ENCODE measurements around the gene XRCC3.
A peak's percentile ranks its signal among the peaks of the same experiment; 100 is the strongest.

Gene XRCC3

DNA sequence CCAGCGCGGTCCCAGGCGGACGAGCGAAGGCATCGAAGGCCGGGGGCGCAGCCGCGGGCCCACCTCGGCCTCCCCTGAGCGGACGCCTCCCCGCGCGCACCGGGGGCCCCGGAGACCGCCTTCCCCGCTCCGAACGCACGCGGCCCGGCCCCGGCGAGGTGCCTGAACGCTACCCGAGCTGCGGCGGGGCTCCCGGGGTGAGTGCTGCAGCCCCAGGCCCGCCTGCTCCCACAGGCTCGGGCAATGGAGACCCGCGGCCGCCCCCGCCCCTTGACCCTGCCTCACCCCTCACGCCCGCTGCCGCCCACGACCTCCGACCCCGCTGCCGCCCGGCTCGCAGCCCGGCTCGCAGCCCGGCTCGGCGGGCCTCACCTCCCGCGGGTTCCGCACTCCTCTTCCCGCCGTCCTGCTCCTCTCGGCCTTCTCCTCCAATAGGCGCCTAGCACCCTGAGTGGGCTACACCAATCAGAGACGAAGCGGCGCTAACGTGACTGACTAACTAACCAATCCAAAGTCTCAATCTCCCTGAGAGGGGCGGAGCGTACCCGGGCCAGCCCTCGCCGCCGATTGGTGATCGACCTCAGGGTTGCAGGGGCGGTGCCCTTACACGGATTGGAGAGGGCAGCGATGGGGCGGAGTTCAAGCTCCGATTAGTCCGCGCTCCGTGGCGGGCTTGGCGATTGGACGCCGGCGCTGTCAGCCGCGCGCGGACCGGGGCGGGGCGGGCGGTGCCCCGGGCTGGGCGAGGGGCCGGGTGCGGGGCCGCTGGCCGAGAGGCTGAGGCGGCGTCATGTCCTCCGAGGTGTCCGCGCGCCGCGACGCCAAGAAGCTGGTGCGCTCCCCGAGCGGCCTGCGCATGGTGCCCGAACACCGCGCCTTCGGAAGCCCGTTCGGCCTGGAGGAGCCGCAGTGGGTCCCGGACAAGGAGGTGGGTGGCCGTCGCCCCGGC, at the start of gene XRCC3, which contains the start of gene ZFYVE21:
TSS of gene XRCC3 (minus strand) at position 400 of the 949 bp plus-strand sequence. CDS start 4,364 bp downstream, outside the sequence.
TSS of gene ZFYVE21 (plus strand) at position 759 of the 949 bp plus-strand sequence. CDS start at position 791, 32 bp downstream.
- Mint-ChIP-seq H3K27me3 (ENCODE audit: low read depth, poor library complexity) (no peaks in the 10 kb centered on the region), H3K4me1 (peaks cover 69% of the 10 kb centered on the region), H3K27ac (peak within 1 kb of the TSS; percentile 89), H3K4me3 (peak within 1 kb of the TSS; percentile 87), H3K36me3 (ENCODE audit: low read depth) (peaks cover 18% of the 10 kb centered on the region), H3K9me3 (no peaks in the 10 kb centered on the region)
- TF ChIP-seq, protein P1, sequence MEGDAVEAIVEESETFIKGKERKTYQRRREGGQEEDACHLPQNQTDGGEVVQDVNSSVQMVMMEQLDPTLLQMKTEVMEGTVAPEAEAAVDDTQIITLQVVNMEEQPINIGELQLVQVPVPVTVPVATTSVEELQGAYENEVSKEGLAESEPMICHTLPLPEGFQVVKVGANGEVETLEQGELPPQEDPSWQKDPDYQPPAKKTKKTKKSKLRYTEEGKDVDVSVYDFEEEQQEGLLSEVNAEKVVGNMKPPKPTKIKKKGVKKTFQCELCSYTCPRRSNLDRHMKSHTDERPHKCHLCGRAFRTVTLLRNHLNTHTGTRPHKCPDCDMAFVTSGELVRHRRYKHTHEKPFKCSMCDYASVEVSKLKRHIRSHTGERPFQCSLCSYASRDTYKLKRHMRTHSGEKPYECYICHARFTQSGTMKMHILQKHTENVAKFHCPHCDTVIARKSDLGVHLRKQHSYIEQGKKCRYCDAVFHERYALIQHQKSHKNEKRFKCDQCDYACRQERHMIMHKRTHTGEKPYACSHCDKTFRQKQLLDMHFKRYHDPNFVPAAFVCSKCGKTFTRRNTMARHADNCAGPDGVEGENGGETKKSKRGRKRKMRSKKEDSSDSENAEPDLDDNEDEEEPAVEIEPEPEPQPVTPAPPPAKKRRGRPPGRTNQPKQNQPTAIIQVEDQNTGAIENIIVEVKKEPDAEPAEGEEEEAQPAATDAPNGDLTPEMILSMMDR (IDR thresholded peaks at IDR 0.05), result no peak
- peak; percentile 99 for DNase-seq

DNA sequence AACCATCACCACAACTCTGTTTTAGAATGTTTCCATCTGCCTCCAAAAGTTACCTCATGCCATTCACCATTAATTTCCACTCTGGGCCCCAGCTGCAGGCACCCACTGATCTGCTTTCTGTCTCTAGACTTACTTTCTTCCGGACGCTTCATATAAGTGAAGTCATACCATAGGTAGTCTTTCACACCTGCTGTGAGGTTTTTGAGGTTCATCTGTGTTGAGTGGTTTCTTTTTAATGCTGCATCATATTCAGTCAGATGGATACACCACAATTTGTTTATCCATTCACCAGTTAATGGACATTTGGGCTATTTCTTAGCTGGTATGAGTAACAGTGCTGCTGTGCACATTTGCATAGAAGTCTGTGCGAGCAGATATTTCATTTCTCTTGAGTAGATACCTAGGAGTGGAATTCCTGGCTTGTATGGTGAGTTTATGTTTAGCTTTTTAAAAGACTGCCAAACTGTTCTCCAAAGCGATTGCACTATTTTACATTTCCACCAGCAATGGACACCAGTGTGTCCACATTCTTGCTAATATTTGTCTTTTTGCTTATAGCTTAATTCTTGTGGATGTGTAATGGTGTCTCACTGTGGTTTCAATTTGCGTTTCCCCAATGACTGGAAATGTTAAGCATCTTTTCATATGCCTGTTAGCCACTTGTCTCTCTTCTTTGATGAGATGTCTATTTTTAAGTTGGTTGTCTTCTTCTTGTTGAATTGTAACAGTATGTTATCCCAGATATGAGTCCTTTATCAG, 48.7 kb upstream of the XRCC3 start:
- TF ChIP-seq, protein P1 (IDR thresholded peaks at IDR 0.05), result no peak
- Mint-ChIP-seq H3K36me3 (ENCODE audit: low read depth) (peaks cover 6% of the 10 kb centered on the region), H3K4me3 (no peak overlapping the region), H3K27ac (no peak overlapping the region), H3K9me3 (peaks cover 5% of the 10 kb centered on the region), H3K4me1 (peaks cover 19% of the 10 kb centered on the region), H3K27me3 (ENCODE audit: low read depth, poor library complexity) (peaks cover 4% of the 10 kb centered on the region)
- no peak for DNase-seq

DNA sequence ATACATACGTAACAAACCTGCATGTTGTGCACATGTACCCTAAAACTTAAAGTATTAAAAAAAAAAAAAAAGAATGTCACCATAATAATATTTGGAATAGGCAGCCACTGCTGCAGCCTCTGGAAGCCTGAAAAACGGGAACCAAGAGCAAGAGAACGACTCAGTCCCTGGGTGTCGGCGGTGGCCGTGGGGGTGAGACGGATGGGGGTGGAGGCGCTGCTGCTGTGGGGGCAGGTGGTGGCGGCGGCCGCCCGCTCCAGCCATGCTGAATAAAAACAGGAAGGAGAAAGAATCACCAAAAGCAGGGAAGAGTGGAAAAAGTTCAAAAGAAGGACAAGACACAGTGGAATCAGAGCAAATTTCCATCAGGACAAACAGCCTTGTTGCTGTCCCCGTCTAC, 47.3 kb upstream of the XRCC3 start:
- no peak overlapping the region for H3K4me3 Mint-ChIP-seq
- H3K27me3 Mint-ChIP-seq (ENCODE audit: low read depth, poor library complexity), result peaks cover 4% of the 10 kb centered on the region
- no peak for DNase-seq
- peaks cover 6% of the 10 kb centered on the region for H3K36me3 Mint-ChIP-seq (ENCODE audit: low read depth)
- no peak overlapping the region for H3K27ac Mint-ChIP-seq
- TF ChIP-seq, protein P1 (IDR thresholded peaks at IDR 0.05), result no peak
- peaks cover 5% of the 10 kb centered on the region for H3K9me3 Mint-ChIP-seq
- peaks cover 19% of the 10 kb centered on the region for H3K4me1 Mint-ChIP-seq

DNA sequence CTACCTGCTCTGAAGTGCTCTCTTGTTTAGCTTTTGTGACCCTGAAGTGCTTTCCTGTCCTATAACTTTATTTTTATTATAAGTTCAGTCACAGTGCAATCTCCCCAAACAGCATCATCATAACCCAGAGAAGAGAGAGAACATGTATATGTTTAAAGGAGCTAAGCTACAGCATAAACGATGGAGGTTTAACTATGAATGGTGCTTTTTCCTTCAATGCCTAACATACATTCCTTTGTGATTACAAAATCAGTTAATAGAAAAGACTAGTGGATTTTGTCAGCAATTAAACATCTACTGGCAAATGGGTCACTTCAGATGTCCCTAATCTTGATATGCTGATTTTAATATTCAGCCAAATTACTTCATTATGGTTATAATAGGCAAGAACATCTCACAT, 46.8 kb upstream of the XRCC3 start:
- Mint-ChIP-seq H3K27me3 (ENCODE audit: low read depth, poor library complexity) (peaks cover 4% of the 10 kb centered on the region), H3K27ac (no peak overlapping the region), H3K9me3 (peaks cover 5% of the 10 kb centered on the region), H3K4me3 (no peak overlapping the region), H3K4me1 (peaks cover 19% of the 10 kb centered on the region), H3K36me3 (ENCODE audit: low read depth) (peaks cover 6% of the 10 kb centered on the region)
- DNase-seq, result no peak
- TF ChIP-seq, protein P1 (IDR thresholded peaks at IDR 0.05), result no peak

DNA sequence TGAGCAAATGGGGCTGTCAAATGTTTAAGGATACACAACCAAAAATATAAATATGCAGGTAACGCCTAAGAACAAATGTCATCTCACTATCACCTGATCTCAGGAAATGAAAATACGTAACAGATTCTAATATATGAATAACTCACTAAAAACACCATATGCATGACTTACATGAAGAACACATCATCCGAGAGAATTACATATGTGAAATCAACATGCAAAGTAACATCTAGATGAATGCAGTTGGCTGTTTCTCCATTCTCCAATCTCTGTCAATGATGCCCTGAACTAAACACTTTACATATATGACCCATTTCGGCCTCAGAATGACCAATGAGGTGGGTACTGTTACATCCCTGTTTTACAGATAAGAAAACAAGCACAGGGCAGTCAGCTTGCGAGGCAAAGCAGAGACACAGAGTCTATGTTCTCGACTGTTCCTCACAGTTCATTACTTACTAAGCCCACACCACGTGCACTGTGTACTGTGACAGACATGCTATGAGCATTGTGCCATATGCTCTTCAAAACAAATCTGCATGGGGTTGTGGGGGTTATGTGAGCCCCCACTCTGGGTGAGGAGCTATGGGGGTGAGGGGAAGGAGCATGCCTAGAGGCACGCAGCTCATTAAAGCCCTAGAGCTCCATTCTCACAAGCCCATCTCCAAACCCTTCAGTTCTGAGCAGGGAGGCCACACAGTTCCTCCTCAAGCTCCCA, 43.0 kb upstream of the XRCC3 start:
- no peaks in the 10 kb centered on the region for H3K27me3 Mint-ChIP-seq (ENCODE audit: low read depth, poor library complexity)
- peaks cover 14% of the 10 kb centered on the region for H3K4me1 Mint-ChIP-seq
- peak overlapping the region; percentile 17 for H3K27ac Mint-ChIP-seq
- TF ChIP-seq, protein P1 (IDR thresholded peaks at IDR 0.05), result no peak
- no peak overlapping the region for H3K4me3 Mint-ChIP-seq
- H3K9me3 Mint-ChIP-seq, result no peaks in the 10 kb centered on the region
- H3K36me3 Mint-ChIP-seq (ENCODE audit: low read depth), result no peaks in the 10 kb centered on the region
- no peak for DNase-seq

Measured in nephron progenitor cell (in vitro differentiated cells).